ENCODE measurements around the gene CPN1. TPM values are rescaled to one million over a fixed set of nuclear protein-coding genes. Genes with fewer than 3 reads are reported as not detected.
"Not testable (repeated sequence)": the region's sequence is repeated elsewhere in the genome, so short reads cannot be mapped to it uniquely, and the experiment has no call there.

CPN1 gene
- polyA plus RNA-seq, 4 donors = 2.4 to 3.2 (median 2.7) TPM

DNA sequence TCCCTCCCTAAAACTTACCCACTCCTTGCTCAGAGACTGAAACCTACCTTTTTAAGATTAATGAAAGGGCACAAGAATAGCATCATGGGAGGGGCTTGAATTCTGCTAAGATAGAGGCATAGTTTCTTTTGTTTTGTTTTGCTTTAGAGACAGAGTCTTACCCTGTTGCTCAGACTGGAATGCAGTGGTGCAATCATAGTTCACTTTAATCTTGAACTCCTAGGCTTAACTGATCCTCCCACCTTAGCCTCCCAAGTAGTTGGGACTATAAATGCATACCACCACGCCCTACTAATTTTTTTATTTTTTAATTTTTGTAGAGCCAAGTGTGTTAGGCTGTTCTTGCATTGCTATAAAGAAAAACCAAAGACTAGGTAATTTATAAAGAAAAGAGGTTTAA, 54.3 kb downstream of the CPN1 start:
- DNase-seq (ENCODE audit: low read depth in 4 of 4, low spot score in 2 of 4) = no peak

DNA sequence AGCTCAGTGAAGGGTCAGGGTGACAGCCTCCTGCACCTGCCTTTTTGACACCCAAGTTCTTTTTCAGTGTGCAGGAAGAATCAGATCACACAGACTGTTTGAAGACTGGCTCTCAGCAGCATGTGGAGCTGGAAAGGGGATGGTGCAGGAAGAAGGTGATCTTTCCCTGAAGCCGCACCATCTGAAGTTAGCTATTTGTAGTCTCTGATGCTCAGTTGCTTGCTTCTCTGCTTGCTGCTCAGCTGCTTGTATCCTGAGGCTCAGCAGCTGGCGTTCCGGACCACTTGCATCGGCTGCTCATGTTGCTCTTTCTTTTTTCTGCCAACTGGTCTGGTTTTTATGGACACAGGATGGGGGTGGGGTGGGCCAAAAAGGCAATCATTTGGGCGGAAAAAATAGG, 56.1 kb downstream of the CPN1 start:
- peak in 2 of 4 donors; percentile 68 to 76 for DNase-seq (ENCODE audit: low read depth in 4 of 4, low spot score in 2 of 4)

DNA sequence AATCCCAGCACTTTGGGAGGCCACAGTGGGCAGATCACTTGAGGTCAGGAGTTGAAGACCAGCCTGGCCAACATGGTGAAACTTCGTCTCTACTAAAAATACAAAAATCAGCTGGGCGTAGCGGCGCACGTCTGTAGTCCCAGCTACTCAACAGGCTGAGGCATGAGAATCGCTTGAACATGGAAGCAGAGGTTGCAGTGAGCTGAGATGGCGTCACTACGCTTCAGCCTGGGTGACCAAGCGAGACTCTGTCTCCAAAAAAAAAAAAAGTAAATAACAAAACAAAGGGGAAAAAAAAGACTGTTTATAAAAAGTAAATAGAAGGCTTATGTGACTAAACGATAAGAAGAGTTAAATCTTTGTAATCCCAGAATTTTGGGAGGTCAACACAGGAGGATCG, 56.9 kb downstream of the CPN1 start:
- no peak for DNase-seq (ENCODE audit: low read depth in 4 of 4, low spot score in 2 of 4)

GRCh38 chr10:100022403-100022802, 59.3 kb downstream of the CPN1 start:
- no peak for DNase-seq (ENCODE audit: low read depth in 4 of 4, low spot score in 2 of 4)

DNA sequence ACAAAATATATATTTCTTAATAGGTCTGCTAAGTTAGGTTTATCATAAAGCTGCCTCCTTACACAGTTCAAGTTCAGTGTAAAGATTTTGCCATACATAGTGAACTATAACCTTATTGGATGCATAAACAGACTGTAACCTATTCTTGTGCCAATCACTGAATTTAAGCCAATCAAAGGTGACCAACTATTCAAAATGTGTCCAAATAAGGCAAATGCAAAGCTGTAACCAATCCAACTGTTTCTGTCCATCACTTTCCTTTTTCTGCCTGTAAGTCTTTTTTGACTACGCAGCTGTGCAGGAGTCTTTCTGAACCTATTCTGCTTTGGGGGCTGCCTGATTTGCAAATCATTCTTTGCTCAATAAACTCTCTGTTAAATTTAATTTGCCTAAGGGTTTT, 60.3 kb downstream of the CPN1 start:
- DNase-seq (ENCODE audit: low read depth in 4 of 4, low spot score in 2 of 4) = no peak

- no peak for DNase-seq (ENCODE audit: low read depth in 4 of 4, low spot score in 2 of 4)
Measured at GRCh38 chr10:100020886-100021253, 60.8 kb downstream of the CPN1 start.

GRCh38 chr10:100020142-100020885, 61.4 kb downstream of the CPN1 start:
- DNase-seq (ENCODE audit: low read depth in 4 of 4, low spot score in 2 of 4) = no peak

DNA sequence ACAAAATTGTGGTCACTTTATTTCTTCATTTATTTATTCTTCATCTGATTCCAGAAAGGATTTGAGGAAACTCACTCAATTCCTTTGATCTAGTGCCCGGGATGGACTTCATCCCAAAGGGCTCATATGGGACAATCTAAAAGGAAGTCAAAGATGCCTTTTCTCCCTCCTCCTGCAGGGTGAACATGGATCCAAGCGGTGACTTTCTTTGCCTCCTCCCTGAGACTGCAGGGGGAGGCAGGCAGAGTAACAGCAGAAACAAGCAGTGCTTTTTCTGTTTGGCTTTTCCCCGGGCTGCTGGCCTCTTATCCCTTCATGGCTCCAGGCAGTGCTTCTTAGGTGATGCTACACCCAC, 61.9 kb downstream of the CPN1 start:
- DNase-seq (ENCODE audit: low read depth in 4 of 4, low spot score in 2 of 4) = no peak

DNA sequence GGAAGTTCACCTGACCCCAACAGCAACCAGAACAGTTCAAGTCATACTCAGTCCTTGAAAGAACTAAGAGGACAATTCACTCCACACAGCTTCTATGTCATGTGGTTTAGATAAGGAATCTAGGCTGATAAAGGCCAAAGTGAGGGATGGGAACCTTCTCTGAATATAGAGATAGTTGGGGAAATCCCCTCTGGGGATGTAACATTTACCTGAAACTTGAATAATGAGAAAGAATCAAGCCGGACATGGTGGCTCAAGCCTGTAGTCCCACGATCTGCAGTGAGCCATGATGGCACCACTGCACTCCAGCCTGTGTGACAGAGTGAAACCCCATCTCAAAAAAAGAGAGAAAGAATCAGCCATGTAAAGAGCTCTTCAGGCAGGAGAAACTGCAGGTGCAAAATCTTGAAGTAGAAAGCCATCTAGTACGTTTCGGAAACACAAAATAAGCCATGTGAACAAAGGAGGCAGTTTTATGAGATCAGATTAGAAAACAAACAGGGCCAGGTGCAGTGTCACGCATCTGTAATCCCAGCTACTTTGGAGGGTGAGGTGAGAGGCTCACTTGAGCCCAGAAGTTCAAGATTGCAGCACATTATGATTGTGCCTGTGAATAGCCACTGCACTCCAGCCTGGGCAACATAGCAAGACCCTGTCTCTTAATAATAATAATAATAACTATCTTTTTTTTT, 67.5 kb downstream of the CPN1 start:
- no peak for DNase-seq (ENCODE audit: low read depth in 4 of 4, low spot score in 2 of 4)

DNA sequence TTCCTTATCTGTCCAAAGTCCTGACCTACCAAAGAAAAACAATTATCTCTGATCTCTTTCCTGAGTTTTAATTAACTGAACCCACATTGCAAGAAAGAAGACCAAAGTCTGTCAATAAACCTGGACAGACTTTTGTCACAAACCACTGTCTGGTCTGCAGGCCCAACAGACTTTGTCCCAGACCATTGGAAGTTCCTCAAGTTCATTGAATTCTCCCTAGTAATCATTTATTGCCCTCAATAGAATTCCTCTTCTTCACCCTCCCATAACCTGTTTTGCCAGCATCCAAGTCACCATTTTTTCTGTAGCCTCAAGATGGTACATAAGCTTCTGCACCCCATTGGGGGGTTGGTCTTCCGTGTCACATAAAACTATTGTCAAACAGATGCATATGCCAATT, 68.0 kb downstream of the CPN1 start:
- no peak for DNase-seq (ENCODE audit: low read depth in 4 of 4, low spot score in 2 of 4)

GRCh38 chr10:100011906-100012305, 69.8 kb downstream of the CPN1 start:
- DNase-seq (ENCODE audit: low read depth in 4 of 4, low spot score in 2 of 4) = not testable (repeated sequence)

DNA sequence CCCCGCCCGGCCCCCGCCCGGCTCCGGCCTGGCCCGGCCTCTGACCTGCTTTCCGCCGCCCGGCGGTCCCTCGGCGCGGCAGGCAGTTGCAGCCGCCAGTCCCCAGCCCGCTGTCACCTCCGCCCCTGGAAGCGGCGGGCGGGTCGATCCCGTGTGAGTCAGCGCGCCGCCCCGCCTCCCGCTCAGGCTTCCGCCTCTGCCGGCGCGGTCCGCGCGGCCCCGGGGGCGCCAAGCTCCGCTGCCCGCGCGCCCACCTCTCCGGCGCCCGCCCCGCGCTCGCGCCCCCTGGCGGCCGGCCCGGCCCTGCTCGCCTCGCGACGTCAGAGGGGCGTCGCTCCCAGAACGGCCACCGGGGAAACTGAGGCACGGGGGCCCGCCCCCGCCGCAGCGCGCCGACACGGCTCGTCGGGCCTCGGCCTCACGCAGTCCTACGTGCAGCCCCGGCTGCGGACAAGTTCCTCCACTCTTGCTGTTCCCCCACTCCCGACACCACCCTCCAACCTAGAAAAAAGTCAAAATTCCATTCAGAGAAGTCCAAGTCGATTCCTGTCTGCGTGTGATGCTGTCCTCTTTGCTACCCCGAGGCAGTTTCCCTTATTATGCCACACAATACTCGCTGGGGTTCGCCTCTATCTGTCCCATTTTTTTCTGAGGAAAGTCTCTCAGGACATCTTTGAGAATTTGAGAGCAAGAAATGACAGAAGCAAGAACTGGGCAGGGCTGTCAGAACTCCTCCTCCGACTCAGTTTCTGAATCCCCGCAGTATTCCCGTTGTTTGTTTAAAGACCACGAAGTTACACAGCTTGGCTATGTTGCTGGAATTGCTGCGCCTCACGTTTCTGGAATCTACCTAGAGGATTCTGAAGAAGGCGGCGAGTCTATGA, 71.6 kb downstream of the CPN1 start, which contains the start of gene DNMBP:
DNMBP (minus strand) TSS at position 155 of the 884 bp plus-strand sequence. CDS start 37,823 bp downstream, outside the sequence.
- DNase-seq (ENCODE audit: low read depth in 4 of 4, low spot score in 2 of 4) = peak in 2 of 4 donors; percentile 71 to 79

GRCh38 chr10:100009283-100009792, 72.3 kb downstream of the CPN1 start:
- DNase-seq (ENCODE audit: low read depth in 4 of 4, low spot score in 2 of 4) = no peak

GRCh38 chr10:100008708-100009282, 72.9 kb downstream of the CPN1 start:
- no peak for DNase-seq (ENCODE audit: low read depth in 4 of 4, low spot score in 2 of 4)

DNA sequence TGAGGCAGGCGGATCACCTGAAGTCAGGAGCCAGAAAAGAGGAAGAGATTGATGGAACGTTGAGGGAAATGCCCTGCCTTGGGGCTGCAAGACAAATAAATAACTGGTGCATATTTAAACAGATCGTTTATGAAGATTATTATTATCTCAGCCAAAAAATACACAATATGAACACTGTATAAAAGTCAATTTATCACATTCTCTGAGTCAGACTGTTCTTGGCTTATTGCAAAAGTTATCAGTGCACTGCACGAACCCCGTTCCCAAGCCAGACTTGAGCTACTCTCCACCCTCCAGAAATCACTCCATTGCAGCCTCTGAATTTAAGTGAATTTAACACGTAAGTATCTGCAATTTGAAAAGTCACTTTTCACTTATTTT, 73.5 kb downstream of the CPN1 start:
- no peak for DNase-seq (ENCODE audit: low read depth in 4 of 4, low spot score in 2 of 4)

- no peak for DNase-seq (ENCODE audit: low read depth in 4 of 4, low spot score in 2 of 4)
Measured at GRCh38 chr10:100007231-100008141, 74.2 kb downstream of the CPN1 start.

DNA sequence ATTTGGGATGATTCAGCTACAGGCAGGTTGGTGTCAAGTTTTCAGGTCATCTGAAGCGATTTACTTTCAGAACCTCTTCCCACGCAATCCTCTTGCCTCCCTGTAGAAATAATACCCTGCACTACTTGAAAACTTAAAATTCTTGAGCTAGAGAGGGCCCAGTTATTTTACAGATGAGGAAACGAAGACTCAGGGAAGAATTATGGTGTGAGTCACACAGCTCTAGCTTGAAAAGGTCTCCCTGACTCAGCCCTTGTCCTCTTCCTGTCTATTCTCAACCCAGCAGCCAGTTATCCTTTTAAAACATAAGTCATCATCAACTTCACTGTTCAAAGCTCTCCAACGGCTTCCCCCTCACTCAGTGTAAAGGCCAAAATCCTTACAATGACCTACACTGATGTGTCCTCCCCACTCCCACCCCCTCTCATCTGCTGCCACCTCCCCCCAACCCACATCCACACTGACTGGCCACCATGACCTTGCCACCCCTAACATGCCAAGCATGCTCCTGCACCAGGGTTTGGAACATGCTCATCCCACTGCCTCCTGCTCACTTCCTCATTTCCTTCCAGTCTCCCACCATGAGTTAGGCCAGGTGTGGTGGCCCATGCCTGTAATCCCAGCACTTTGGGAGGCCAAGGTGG, 75.3 kb downstream of the CPN1 start:
- DNase-seq (ENCODE audit: low read depth in 4 of 4, low spot score in 2 of 4) = no peak

DNA sequence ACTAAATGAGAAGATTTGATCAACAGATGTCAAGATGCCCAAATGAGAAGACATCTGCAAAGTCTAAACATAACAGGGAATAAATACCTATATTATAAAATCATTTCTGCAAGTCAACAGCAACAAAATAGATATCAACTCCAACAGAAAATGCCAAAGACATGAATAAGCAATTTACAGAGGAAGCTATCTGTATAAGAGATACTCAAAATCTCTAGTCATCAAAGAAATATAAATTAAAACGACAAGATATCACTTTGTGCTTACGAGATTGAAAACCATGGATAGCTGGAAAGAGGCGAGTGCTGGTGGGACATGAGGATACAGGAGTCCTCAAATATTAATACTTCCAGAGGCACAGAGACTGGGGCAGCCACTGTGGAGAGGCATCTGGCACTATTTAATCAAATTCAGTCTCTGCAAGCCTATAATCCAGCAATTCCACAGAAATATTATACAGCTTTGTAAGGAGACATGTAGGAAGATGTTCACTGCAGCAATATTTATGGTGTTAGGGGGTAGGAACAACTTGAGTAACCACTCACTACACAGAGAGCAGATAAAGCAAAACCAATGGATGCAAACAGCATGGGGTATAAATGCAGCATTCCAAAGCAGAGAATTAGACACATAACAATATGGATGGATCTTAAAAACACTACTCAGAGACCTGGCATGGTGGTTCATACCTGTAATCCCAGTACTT, 76.7 kb downstream of the CPN1 start:
- no peak for DNase-seq (ENCODE audit: low read depth in 4 of 4, low spot score in 2 of 4)
